GM08714 (cell line): Measurements from ENCODE around the gene RNF213.
"Not testable (repeated sequence)": the region's sequence is repeated elsewhere in the genome, so short reads cannot be mapped to it uniquely, and the experiment has no call there.

Source experiments
- H3K4me3 ChIP-seq: fragments of 200-500 bp; sonication (Bioruptor generic); 2 replicates; pipeline ENCODE4 v1.5.1; 2014; ENCODE audit warnings: mild to moderate bottlenecking, low read length, inconsistent platforms
- ZNF274 ChIP-seq: IDR thresholded peaks from 2 replicates; pipeline ENCODE4 v1.6.1; 2012; ENCODE audit warnings: mild to moderate bottlenecking, low read depth, low read length

The RNF213 gene

DNA sequence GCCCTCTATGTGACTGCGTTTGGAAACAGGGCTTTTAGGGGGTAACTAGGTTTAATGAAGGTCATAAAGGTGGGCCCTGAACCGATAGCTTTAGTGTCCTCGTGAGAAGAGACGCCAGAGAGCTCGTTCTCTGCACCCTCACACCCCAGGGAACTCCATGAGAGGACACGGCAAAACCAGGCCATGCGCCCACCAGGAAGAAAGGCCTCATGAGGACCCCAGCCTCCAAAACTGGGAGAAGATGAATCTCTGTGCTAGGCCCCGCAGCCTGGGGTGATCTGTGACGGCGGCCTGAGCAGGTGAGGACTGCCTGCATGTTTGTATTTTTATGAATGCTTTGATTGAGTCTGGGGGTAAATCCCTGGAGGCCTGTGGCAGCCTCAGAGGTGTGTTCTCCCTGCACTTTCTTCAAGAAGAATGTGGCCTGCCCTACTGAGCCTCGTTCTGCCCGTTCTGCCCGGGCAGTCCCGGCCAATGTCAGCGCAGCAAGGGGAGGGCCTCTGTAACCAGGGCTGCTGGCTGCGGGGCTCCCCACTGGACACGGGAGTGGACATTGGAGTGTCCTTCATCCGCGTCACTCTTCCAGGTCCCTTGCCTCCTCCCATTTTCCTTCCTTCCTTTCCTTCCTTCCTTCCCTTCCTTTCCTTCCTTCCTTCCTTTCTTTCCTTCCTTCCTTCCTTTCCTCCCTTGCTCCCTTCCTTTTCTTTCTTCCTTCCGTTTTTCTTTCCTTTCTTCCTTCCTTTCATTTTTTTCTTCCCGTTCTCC, 6.8 kb upstream of the RNF213 start:
- H3K4me3 ChIP-seq: no peak overlapping the region
- TF ChIP-seq ZNF274: no peak

DNA sequence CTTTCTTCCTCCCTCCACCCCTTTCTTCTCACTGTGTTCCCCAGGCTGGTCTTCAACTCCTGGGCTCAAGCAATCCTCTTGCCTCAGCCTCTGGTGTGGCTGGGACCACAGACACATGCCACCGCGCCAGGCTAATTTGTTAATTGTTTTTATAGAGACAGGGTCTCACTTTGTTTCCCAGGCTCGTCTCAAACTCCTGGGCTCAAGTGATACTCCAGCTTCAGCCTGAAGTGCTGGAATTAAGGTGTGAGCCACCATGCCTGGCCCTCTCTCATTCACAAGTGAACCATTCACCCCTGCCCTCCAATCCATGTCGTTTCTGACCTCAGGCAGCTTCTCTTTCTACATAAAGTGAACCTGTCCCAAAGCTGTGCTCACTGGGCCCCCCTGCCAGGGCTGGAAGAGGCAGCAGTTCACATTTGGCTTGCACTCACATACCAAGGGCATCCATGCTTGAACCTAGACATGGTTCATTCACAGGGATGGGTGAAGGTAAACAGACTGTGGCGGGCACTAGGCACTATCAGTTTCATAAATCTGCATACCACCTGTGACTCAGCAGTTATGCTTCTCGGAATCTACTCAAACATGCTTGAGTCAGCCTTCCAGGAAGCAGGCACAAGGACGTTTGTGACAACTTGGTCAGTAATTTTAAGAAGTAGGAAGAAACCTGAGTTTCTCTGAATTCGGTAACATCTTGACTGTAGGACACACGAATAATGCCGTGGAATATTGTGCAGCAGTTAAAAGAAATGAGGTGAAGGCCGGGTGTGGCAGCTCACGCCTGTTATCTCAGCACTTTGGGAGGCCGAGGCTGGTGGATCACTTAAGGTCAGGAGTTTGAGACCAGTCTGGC, 6.0 kb upstream of the RNF213 start:
- no peak overlapping the region; the same call in 1 of the 2 replicates for H3K4me3 ChIP-seq
- no peak for TF ChIP-seq ZNF274

DNA sequence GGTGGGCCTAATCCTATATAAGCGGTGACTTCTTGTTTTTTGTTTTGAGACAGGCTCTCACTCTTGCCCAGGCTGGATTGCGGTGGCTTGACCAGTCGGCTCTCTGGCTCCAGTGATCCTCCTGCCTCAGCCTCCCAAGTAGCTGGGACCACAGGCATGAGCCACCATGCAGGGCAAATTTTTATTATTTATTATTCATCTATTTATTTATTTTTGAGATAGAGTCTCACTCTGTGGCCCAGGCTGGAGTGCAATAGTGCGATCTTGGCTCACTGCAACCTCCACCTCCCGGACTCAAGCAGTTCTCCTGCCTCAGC, 4.7 kb upstream of the RNF213 start:
- H3K4me3 ChIP-seq: no peak overlapping the region
- no peak for TF ChIP-seq ZNF274

DNA sequence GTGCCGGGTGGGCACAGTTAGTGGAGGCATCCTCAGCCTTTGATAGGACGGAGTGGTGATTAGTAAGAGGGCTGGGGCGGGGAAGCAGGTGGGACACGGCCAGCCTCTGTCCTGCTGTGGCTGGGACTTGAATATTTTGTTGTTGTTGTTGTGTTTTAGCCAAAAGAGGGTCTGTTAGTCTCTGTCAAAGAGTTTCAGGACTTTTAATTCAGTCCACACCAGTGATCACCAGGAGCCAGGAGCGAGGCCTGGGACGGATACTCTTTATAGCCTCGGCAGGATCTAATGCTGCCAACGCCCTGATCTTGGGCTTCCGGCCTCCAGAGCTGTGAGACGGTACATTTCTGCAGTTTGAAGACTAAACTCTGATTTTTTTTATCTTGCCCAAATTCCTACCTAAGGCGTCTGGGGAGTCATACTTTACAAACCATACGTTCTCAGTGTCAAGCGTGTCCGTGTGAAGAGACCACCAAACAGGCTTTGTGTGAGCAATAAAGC, 2.9 kb upstream of the RNF213 start:
- H3K4me3 ChIP-seq: no peak overlapping the region
- TF ChIP-seq ZNF274: no peak

DNA sequence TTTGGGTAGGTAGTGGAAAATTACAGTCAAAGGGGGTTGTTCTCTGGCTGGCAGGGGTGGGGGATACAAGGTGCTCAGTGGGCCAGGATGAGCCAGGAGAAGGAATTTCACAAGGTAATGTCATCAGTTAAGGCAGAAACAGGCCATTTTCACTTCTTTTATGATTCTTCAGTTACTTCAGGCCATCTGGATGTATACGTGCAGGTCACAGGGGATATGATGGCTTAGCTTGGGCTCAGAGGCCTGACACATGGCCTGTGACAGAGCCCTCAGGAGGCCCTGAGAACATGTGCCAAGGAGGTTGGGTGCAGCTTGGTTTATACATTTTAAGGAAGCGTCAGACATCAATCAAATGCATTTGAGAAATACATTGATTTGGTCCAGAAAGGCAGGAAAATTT, 2.4 kb upstream of the RNF213 start:
- H3K4me3 ChIP-seq: not testable (repeated sequence)

DNA sequence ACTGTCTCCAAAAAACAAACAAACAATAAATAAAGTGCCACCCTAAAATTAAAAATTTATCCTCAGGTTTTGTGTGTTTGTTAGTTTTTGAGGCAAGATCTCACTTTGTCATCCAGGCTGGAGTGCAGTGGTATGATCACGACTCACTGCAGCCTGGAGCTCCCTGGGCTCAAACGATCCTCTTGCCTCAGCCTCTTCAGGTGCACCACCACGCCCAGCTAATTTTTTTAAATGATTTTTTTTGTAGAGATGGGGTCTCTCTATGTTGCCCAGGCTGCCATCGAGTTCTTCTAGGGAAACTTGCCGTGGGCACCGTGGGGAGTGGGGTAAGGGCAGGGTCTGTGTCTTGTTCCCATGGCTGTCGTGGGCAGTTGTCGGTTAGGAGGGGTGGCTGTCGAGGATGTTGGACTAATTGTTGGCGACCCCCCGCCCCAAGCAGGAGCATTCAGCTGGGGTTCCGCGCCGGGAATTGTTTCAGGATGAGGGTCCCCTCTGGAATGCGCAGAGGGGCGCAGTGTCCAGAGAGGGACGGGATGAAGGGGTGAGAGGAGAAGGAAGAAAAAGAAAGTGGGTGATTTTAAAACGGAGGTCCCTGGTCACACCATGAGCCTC, 1.1 kb upstream of the RNF213 start:
- peak overlapping the region; percentile 58; the same call in 1 of the 2 replicates for H3K4me3 ChIP-seq
- TF ChIP-seq ZNF274: no peak

DNA sequence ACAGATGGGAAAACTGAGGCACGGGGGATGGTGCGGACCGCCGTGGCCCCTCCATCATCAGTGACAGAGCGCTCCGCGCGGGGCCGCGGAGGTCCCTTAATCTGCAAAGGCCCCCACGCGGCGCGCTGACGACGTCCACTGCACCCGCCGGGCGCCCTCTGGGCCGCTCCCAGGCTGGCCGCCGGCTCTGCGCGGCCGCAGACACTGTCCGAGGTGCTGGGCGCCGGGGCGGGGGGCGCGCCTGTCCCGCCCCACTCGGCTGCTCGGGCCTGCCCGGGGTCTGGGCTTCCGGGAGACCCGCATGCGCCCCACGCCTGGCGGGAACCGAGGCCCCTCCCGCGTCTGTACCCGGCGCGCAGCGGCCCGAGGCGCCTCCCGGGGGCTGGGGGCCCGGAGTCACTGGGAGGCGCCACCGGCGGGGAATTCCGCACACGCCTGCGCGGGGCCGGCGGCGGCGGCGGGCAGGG, 550 bp upstream of the RNF213 start:
- no peak for TF ChIP-seq ZNF274
- H3K4me3 ChIP-seq: peak overlapping the region; percentile 58; the same call in 1 of the 2 replicates

DNA sequence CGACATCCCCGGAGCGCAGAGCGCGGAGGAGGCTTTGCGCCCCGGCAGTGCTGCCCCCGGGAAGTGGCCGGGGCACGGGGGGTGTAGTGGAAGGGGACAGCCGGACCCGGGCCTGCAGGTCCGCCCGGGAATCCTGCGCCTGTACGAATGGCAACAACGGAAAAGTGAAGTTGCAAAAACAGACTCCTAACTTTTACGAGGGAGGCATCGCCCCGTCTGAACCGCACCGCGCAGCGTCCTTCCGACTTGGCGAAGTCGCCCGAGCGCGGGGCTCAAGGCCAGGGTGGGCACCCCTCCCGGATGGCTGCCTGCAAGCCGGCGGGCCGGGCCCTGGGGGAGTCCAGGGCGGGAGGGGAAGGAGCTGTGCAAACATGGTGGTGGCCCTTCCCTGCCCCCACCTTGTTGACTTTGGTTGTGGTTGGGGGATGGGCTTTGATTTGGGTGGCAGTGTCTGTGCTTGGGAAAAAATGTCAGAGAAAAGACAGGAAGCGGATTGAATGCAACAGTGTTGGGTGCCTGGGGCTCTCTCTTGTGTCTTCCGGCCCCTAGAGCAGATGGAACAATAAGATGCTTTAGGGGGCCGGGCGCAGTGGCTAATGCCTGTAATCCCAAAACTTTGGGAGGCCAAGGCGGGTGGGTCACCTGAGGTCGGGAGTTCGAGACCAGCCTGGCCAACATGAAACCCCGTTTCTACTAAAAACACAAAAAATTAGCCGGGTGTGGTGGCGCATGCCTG, 675 bp downstream of the RNF213 start:
- peak overlapping the region; percentile 83 for H3K4me3 ChIP-seq
- TF ChIP-seq ZNF274: no peak

DNA sequence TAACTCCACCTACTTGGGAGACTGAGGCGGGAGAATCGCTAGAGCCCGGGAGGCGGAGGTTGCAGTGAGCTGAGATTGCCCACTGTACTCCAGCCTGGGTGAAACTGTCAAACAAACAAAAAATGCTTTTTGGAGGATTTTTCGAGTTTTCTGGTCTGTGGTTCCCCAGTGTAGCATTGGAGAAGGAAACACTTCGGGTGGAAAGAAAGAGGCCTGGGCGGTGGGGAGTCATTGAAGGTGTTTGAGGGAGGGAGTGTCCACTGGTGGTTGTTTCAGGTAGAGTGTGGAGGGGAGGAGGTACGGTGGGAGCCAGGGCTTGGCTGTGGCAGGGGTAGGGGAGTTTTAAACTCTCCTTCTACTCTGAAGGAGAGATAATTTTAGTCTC, 1.2 kb downstream of the RNF213 start:
- H3K4me3 ChIP-seq: peak overlapping the region; percentile 83; the same call in 1 of the 2 replicates
- no peak for TF ChIP-seq ZNF274

DNA sequence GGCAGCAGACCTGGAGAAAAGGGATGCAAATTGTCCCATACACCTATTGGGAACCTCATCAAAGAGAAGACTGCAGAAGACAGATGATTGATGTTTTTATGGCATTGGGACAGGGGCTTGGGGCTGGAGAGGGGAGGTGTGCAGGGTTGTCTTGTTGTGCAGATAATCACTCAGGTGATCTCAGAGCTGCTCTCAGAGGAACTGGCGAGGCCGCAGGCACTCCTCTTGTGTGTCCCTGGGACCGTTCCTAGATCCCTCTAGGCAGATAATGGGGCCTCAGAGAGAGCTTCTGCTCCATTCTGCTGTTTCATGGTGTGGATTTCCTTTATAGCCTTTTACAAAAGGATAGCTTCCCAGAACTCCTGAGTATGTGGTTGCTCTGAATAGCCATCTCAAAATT, 1.6 kb downstream of the RNF213 start:
- TF ChIP-seq ZNF274: no peak
- H3K4me3 ChIP-seq: no peak overlapping the region; the same call in 1 of the 2 replicates

DNA sequence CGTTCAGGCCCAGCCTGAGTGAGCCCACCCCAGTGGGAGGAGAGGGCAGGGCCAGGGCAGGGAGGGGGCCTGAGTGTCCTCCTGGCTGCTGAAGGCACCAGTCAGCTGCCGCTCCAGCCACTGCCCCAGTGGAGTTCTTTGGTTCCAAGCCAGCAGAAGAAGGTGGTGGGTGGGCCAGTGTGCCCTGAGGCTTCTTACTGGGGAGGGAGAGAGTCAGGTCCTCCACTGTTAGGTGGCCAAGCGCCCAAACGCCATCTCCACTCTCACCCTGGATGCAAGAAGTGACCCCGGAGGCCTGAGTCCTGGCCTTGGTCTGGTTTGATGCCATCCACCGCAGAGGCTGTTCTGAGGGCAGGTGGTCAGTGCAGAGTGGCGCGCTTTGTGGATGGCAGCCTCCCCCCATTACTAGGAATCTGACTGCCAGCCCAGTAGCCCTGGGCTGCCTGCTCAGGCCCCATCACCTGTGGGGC, 2.2 kb downstream of the RNF213 start:
- H3K4me3 ChIP-seq: no peak overlapping the region
- TF ChIP-seq ZNF274: no peak

DNA sequence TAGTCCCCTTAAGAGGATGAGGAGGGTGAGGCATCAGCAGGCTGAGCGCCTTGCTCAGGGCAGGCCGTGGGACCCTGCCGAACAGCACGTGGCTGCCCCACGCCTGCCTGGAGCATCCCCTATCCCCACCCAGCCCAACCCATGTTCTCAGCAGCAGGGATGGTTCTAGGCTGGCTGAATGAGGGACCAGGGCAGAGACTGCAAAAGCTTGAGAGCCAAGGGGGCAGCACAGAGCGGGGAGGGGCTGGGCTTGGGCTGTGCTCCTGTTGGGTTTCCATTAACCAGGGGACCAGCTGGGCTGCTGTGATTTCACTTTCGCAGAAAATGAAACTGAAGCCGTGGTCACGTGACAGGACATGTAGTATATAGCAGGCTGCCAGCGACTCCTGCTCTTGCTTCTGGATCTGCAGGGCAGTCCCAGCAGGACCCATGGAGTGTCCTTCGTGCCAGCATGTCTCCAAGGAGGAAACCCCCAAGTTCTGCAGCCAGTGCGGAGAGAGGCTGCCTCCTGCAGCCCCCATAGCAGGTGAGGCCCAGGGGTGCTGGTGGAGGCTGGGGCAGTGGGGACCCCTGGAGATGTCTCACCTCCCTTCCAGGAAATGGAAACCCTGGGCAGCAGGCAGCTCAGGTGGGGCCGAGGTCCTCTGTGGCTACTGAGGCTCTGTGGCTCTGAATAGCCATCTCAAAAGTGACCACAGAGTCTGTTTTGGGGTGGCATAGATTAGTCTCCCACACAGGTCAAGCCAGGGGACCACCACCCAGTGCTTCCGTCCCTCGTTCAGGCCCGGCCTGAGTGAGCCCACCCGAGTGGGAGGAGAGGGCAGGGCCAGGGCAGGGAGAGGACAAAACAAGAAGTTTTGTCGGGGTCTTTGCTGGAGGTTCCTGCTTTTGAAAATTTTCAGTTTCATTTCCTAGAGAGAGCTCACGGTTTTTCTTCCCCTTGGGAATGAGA, 2.9 kb downstream of the RNF213 start:
- peak overlapping the region; percentile 83 for H3K4me3 ChIP-seq

More for the DNA sequence above, 2.9 kb downstream of the RNF213 start:
- TF ChIP-seq ZNF274: no peak
